H1 (cell line): ENCODE measurements around the gene EPHA6. TPM values are rescaled to one million over a fixed set of nuclear protein-coding genes. Genes with fewer than 3 reads are reported as not detected.
"Not testable (repeated sequence)": the region's sequence is repeated elsewhere in the genome, so short reads cannot be mapped to it uniquely, and the experiment has no call there.

ENCODE experiments used
- CTCF ChIA-PET: fragments of 300-600 bp; sonication (Branson Sonifier 250); formaldehyde crosslinking; loops from one replicate; lab custom pipeline; 2021; ENCODE audit not compliant: partially characterized antibody; lab: Charles Lee
- POLR2A ChIA-PET: fragments of 300-600 bp; sonication (Branson Sonifier 250); formaldehyde crosslinking; loops from one replicate; lab custom pipeline; 2021; ENCODE audit warnings: inconsistent platforms; ENCODE audit not compliant: partially characterized antibody; lab: Charles Lee
- DNase-seq, 2 experiments: peaks; one replicate each; pipeline versions ENCODE4 v3.0.0 to v3.0.0-alpha.2; 2010 to 2022; ENCODE audit warnings: low spot score in 2 of 2, low read depth in 1 of 2, mixed read lengths in 1 of 2
- FAIRE-seq: peaks from 2 replicates; lab custom pipeline; 2011; peaks lifted over from hg19 to GRCh38; lab: Jason Lieb, UNC
- H2AFZ ChIP-seq: 2 replicates; pipeline ENCODE4 v1.8.1; 2012; ENCODE audit warnings: low read length, inconsistent platforms
- H2AK5ac ChIP-seq: 2 replicates; pipeline ENCODE4 v1.6.1; 2013; ENCODE audit warnings: low read depth, low read length
- H2BK120ac ChIP-seq: replicated peaks from 2 replicates; pipeline ENCODE3; 2013; ENCODE audit warnings: low read depth, low read length, inconsistent platforms
- H2BK12ac ChIP-seq: 2 replicates; pipeline ENCODE4 v1.6.1; 2013; ENCODE audit warnings: low read depth, low read length
- H2BK15ac ChIP-seq: 2 replicates; pipeline ENCODE4 v1.6.1; 2013; ENCODE audit warnings: low read length
- H2BK20ac ChIP-seq: 2 replicates; pipeline ENCODE4 v1.6.1; 2013; ENCODE audit warnings: low read length
- H2BK5ac ChIP-seq: 2 replicates; pipeline ENCODE4 v1.6.1; 2013; ENCODE audit warnings: low read depth, low read length
- H3K14ac ChIP-seq: 2 replicates; pipeline ENCODE4 v1.6.1; 2013; ENCODE audit warnings: inconsistent platforms; ENCODE audit not compliant: insufficient read length
- H3K18ac ChIP-seq: 2 replicates; pipeline ENCODE4 v1.6.1; 2013; ENCODE audit warnings: low read length; ENCODE audit errors: extremely low read depth
- H3K23ac ChIP-seq: 2 replicates; pipeline ENCODE4 v1.6.1; 2013; ENCODE audit warnings: inconsistent platforms; ENCODE audit not compliant: insufficient read length
- H3K23me2 ChIP-seq: 2 replicates; pipeline ENCODE4 v1.6.1; 2013; ENCODE audit warnings: low read depth, low read length
- H3K27ac ChIP-seq: 2 replicates; pipeline ENCODE4 v1.6.1; 2011; ENCODE audit warnings: low read depth, low read length, inconsistent platforms
- H3K27me3 ChIP-seq, 4 experiments: replicated peaks in 1 of 4; 1 replicate in 1 of 4; 2 replicates in 3 of 4; pipeline versions ENCODE4 v1.6.1 to v1.8.1; 2011 to 2013; ENCODE audit warnings: low read length in 3 of 4, mild to moderate bottlenecking in 3 of 4, inconsistent platforms in 2 of 4, mixed read lengths in 2 of 4, moderate library complexity in 1 of 4; ENCODE audit not compliant: control insufficient read depth in 3 of 4, insufficient read depth in 3 of 4; ENCODE audit errors: extremely low read depth in 1 of 4
- H3K36me3 ChIP-seq, 4 experiments: 2 replicates each; pipeline versions ENCODE4 v1.6.1 to v1.8.1; 2011 to 2013; ENCODE audit warnings: mild to moderate bottlenecking in 4 of 4, low read length in 3 of 4, moderate library complexity in 2 of 4, control low read depth in 1 of 4, inconsistent platforms in 1 of 4; ENCODE audit not compliant: insufficient read depth in 4 of 4, control insufficient read depth in 2 of 4
- H3K4ac ChIP-seq: replicated peaks from 2 replicates; pipeline ENCODE3; 2013; ENCODE audit warnings: low read length, low read depth, mixed read lengths, inconsistent platforms; ENCODE audit not compliant: insufficient read length
- H3K4me1 ChIP-seq, 4 experiments: replicated peaks in 1 of 4; 1 replicate in 1 of 4; 2 replicates in 3 of 4; pipeline versions ENCODE4 v1.6.1 to v1.8.1; 2011 to 2013; ENCODE audit warnings: low read length in 3 of 4, inconsistent platforms in 2 of 4, mixed read lengths in 1 of 4; ENCODE audit not compliant: insufficient read depth in 4 of 4, control insufficient read depth in 3 of 4
- H3K4me2 ChIP-seq, 2 experiments: 2 replicates each; pipeline versions ENCODE4 v1.6.1 to v1.8.1; 2011 to 2013; ENCODE audit warnings: low read depth in 2 of 2, low read length in 2 of 2, control low read depth in 1 of 2, inconsistent platforms in 1 of 2, mild to moderate bottlenecking in 1 of 2; ENCODE audit not compliant: insufficient read depth in 1 of 2
- H3K4me3 ChIP-seq, 4 experiments: fragments of 200-600, 300-600 bp in 1 of 4; sonication (generic), shearing (Covaris generic), sonication (Bioruptor Twin) in 1 of 4; 2 replicates each; pipeline versions ENCODE4 v1.5.1 to v1.8.1; 2011 to 2016; ENCODE audit warnings: low read length in 4 of 4, low read depth in 3 of 4, control low read depth in 2 of 4, inconsistent platforms in 2 of 4, mild to moderate bottlenecking in 2 of 4, mixed read lengths in 1 of 4, moderate library complexity in 1 of 4; ENCODE audit not compliant: insufficient read depth in 2 of 4; ENCODE audit errors: extremely low read depth in 1 of 4
- H3K56ac ChIP-seq: replicated peaks from 2 replicates; pipeline ENCODE3; 2013; ENCODE audit warnings: low read depth, mild to moderate bottlenecking, mixed read lengths, low read length, inconsistent platforms; ENCODE audit not compliant: insufficient read length
- H3K79me1 ChIP-seq: 2 replicates; pipeline ENCODE4 v1.6.1; 2013; ENCODE audit warnings: low read depth, low read length, control low read depth
- H3K79me2 ChIP-seq, 2 experiments: 2 replicates each; pipeline versions ENCODE4 v1.6.1 to v1.8.1; 2012 to 2013; ENCODE audit warnings: low read length in 2 of 2, mild to moderate bottlenecking in 2 of 2, inconsistent platforms in 1 of 2; ENCODE audit not compliant: insufficient read depth in 2 of 2, control insufficient read depth in 1 of 2
- H3K9ac ChIP-seq, 4 experiments: replicated peaks in 1 of 4; 1 replicate in 1 of 4; 2 replicates in 3 of 4; pipeline versions ENCODE4 v1.6.1 to v1.8.1; 2011 to 2013; ENCODE audit warnings: low read depth in 3 of 4, low read length in 3 of 4, control low read depth in 2 of 4, mild to moderate bottlenecking in 2 of 4, moderate library complexity in 2 of 4, inconsistent platforms in 1 of 4; ENCODE audit errors: extremely low read depth in 1 of 4
- H3K9me3 ChIP-seq, 2 experiments: 2 replicates each; pipeline versions ENCODE4 v1.6.1 to v1.8.1; 2012 to 2013; ENCODE audit warnings: mild to moderate bottlenecking in 2 of 2, moderate library complexity in 2 of 2, control low read depth in 1 of 2, inconsistent platforms in 1 of 2, low read depth in 1 of 2, low read length in 1 of 2, mixed read lengths in 1 of 2; ENCODE audit not compliant: insufficient read depth in 2 of 2
- H4K20me1 ChIP-seq, 2 experiments: replicated peaks in 1 of 2; 2 replicates each; pipeline versions ENCODE3 to v1.8.1; 2011 to 2013; ENCODE audit warnings: inconsistent platforms in 2 of 2, low read length in 2 of 2, mild to moderate bottlenecking in 1 of 2; ENCODE audit not compliant: insufficient read depth in 2 of 2, control insufficient read depth in 1 of 2
- H4K5ac ChIP-seq: 2 replicates; pipeline ENCODE4 v1.6.1; 2013; ENCODE audit warnings: low read length, low read depth, mixed read lengths, inconsistent platforms; ENCODE audit not compliant: insufficient read length
- H4K8ac ChIP-seq: 2 replicates; pipeline ENCODE4 v1.8.0; 2013; ENCODE audit warnings: mild to moderate bottlenecking, moderate library complexity, low read length, inconsistent platforms; ENCODE audit not compliant: insufficient read depth; ENCODE audit errors: extremely low read depth
- H4K91ac ChIP-seq: replicated peaks from 2 replicates; pipeline ENCODE3; 2013; ENCODE audit warnings: low read length, mixed read lengths, inconsistent platforms; ENCODE audit not compliant: insufficient read length
- WGBS, 2 experiments: shearing (Covaris generic) in 1 of 2; methylation state at CpG; one replicate each; pipeline versions ENCODE4 v1.1.6 to v1.1.7; 2013 to 2015; ENCODE audit warnings: low lambda C conversion rate in 2 of 2, mixed read lengths in 2 of 2, inconsistent platforms in 1 of 2, low coverage in 1 of 2, missing lambda C conversion rate in 1 of 2; ENCODE audit not compliant: insufficient replicate concordance in 2 of 2, insufficient coverage in 1 of 2, insufficient read length in 1 of 2; ENCODE audit errors: extremely low coverage in 1 of 2, missing lambda C conversion rate in 1 of 2; 5-methylcytosine and 5-hydroxymethylcytosine counted together
- polyA plus RNA-seq, 7 experiments: library from polyadenylated mRNA; depleted of rRNA in 3 of 7; stranded (reverse) in 5 of 7; unstranded in 2 of 7; fragments of >200 nt in 5 of 7; fragments of 200-250 nt in 2 of 7; gene quantifications; 1 replicate in 5 of 7; 2 replicates in 1 of 7; 4 replicates in 1 of 7; pipeline versions ENCODE4 v1.2.1 to v1.2.3, GENCODE V29; 2011 to 2013; ENCODE audit warnings: missing spikeins in 2 of 7, mixed read lengths in 2 of 7
- total RNA-seq: library from RNA; stranded (reverse); fragmentation: NEBNext Ultra II Directional; extraction: Animal tissue kit (Norgen Biotek cat#: 25700); gene quantifications from 2 replicates; pipeline ENCODE4 v1.2.1, GENCODE V29; 2021

Gene EPHA6
- total and polyA plus RNA-seq, 2 of the 8 experiments (the other 6 are each of a cell fraction or from before 2014, with no cell fraction given) = 0.83 to 3.2 TPM

GRCh38 chr3:97547573-97547972 is 733.2 kb downstream of the EPHA6 start:
- H4K5ac ChIP-seq, CTCF ChIA-PET, H3K27me3 ChIP-seq, FAIRE-seq, H3K9ac ChIP-seq, H3K56ac ChIP-seq, H3K79me2 ChIP-seq, H4K8ac ChIP-seq, DNase-seq, H3K27ac ChIP-seq, H3K23me2 ChIP-seq, H2AFZ ChIP-seq, H3K18ac ChIP-seq, H3K4me1 ChIP-seq, H4K20me1 ChIP-seq, H3K4ac ChIP-seq, H3K36me3 ChIP-seq, H4K91ac ChIP-seq, H3K79me1 ChIP-seq, H2BK120ac ChIP-seq, H3K4me3 ChIP-seq, H2BK15ac ChIP-seq, H2BK5ac ChIP-seq, H3K14ac ChIP-seq, H3K23ac ChIP-seq, H3K4me2 ChIP-seq, H2BK12ac ChIP-seq, POLR2A ChIA-PET, H2AK5ac ChIP-seq, H2BK20ac ChIP-seq: not testable (repeated sequence)
- peaks cover 5 to 11% of the 10 kb centered on the region in 2 experiments for H3K9me3 ChIP-seq
- WGBS, 2 experiments = 86% methylated on average over 5 of the region's 6 CpGs; no CpG with 5 or more reads in 1 of the 2 experiments
